ENCODE measurements around the gene TOP2A.
"Not testable (repeated sequence)": the region's sequence is repeated elsewhere in the genome, so short reads cannot be mapped to it uniquely, and the experiment has no call there.

The TOP2A gene

DNA sequence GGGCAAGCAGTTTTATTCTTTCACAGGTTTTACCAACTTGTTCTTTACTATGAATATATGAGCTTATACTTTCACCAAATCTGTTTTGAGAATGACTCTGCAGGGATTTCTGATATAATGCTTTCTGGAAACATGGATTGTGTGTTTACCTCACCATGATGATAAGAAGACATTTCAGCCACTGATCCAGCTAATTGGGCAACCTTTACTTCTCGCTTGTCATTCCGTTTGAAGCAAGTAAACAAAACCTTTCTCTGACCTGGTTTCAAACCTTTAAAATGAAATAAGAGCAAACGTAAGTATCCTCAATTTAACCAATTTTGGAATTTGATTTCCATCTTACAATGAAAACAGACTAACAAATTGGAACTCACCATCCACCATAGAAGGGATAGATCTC lies 13.7 kb downstream of the TOP2A start:
- H3K4me1 ChIP-seq, result no peaks in the 10 kb centered on the region
- DNase-seq, result no peak
- peaks cover 99% of the 10 kb centered on the region for H3K36me3 ChIP-seq
- H3K4me3 ChIP-seq (ENCODE audit: low read depth, low read length), result no peak overlapping the region
- TF ChIP-seq, protein P1, sequence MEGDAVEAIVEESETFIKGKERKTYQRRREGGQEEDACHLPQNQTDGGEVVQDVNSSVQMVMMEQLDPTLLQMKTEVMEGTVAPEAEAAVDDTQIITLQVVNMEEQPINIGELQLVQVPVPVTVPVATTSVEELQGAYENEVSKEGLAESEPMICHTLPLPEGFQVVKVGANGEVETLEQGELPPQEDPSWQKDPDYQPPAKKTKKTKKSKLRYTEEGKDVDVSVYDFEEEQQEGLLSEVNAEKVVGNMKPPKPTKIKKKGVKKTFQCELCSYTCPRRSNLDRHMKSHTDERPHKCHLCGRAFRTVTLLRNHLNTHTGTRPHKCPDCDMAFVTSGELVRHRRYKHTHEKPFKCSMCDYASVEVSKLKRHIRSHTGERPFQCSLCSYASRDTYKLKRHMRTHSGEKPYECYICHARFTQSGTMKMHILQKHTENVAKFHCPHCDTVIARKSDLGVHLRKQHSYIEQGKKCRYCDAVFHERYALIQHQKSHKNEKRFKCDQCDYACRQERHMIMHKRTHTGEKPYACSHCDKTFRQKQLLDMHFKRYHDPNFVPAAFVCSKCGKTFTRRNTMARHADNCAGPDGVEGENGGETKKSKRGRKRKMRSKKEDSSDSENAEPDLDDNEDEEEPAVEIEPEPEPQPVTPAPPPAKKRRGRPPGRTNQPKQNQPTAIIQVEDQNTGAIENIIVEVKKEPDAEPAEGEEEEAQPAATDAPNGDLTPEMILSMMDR (IDR thresholded peaks at IDR 0.05; ENCODE audit: low read depth, low read length), result no peak
- H3K9me3 ChIP-seq, result no peaks in the 10 kb centered on the region
- H3K27me3 ChIP-seq, result no peaks in the 10 kb centered on the region

DNA sequence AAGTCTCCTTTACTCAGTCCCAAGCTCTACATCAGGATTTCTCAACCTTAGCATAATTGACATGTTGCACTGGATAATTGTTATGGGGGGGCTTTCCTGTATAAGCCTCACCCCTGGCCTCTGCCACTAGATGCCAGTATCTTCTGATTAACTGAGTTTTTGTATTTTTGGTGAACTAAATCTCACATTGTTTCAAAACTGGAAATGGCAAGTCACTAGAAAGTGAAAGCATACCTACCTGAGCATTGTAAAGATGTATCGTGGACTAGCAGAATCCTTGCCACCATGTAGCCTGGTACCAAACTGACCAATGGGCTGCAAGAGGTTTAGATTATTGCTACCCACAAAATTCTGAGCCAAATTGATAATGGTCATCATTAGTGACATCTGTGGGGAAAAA lies 15.0 kb downstream of the TOP2A start:
- Histone ChIP-seq H3K4me3 (ENCODE audit: low read depth, low read length) (no peak overlapping the region), H3K27me3 (no peaks in the 10 kb centered on the region), H3K9me3 (no peaks in the 10 kb centered on the region), H3K4me1 (no peaks in the 10 kb centered on the region), H3K36me3 (peaks cover 100% of the 10 kb centered on the region)
- TF ChIP-seq, protein P1 (IDR thresholded peaks at IDR 0.05; ENCODE audit: low read depth, low read length), result no peak
- DNase-seq, result no peak

DNA sequence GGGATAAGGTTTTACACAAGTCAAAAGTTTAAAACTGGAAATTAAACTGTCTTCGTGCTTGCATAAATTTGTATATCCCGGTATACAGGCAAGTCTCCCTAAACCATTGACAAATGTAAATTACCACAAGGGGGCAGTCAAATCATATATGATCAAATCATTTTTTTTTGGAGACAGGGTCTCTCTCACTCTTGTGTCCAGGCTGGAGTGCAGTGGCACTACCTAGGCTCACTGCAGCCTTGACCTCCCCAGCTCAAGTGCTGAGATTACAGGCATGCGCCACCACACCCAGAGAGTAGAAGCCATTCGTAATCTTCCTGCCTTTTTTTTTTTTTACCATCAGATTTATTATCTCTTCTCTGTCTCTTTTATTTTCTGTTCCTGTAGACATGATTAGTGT lies 18.5 kb downstream of the TOP2A start:
- no peak for DNase-seq
- H3K36me3 ChIP-seq, result peaks cover 100% of the 10 kb centered on the region
- no peaks in the 10 kb centered on the region for H3K4me1 ChIP-seq
- no peak overlapping the region for H3K4me3 ChIP-seq (ENCODE audit: low read depth, low read length)
- H3K27me3 ChIP-seq, result no peaks in the 10 kb centered on the region
- H3K9me3 ChIP-seq, result no peaks in the 10 kb centered on the region
- TF ChIP-seq, protein P1 (IDR thresholded peaks at IDR 0.05; ENCODE audit: low read depth, low read length), result peak; percentile 59

DNA sequence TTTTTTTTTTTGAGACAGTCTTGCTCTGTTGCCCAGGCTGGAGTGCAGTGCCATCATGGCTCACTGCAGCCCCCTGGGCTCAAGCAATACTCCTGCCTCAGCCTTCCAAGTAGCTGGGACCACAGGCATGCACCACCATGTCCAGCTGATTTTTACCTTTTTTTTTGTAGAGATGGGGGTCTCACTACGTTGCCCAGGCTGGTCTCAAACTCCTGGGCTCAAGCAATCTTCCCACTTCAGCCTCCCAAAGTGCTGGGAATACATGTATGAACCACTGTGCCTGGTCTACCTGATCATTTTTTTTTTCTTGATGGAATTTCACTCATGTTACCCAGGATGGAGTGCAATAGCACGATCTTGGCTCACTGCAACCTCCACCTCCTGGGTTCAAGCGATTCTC lies 31.1 kb downstream of the TOP2A start:
- H3K4me1 ChIP-seq; H3K9me3 ChIP-seq; DNase-seq; H3K4me3 ChIP-seq (ENCODE audit: low read depth, low read length); H3K27me3 ChIP-seq: not testable (repeated sequence)
- H3K36me3 ChIP-seq, result peaks cover 44% of the 10 kb centered on the region

DNA sequence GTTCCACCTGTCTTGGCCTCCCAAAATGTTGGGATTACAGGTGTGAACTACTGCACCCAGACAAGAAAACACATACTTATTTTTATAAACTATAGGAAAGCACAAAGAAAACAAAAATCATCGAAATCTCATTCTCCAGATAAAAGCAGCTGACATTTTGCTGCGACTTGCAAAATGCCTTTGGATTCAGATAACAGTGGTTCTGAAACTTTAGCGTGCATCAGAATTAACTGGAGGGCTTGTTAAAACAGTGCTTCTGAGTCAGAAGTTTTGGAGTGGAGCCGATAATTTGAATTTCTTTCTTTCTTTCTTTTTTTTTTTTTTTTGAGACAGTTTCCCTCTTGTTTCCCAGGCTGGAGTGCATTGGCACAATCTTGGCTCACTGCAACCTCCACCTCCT lies 35.4 kb downstream of the TOP2A start:
- TF ChIP-seq, protein P1 (IDR thresholded peaks at IDR 0.05; ENCODE audit: low read depth, low read length), result no peak
- H3K4me1 ChIP-seq, result no peaks in the 10 kb centered on the region
- H3K9me3 ChIP-seq, result no peaks in the 10 kb centered on the region
- H3K27me3 ChIP-seq, result no peaks in the 10 kb centered on the region
- H3K36me3 ChIP-seq, result peaks cover 3% of the 10 kb centered on the region
- DNase-seq, result no peak
- no peak overlapping the region for H3K4me3 ChIP-seq (ENCODE audit: low read depth, low read length)

DNA sequence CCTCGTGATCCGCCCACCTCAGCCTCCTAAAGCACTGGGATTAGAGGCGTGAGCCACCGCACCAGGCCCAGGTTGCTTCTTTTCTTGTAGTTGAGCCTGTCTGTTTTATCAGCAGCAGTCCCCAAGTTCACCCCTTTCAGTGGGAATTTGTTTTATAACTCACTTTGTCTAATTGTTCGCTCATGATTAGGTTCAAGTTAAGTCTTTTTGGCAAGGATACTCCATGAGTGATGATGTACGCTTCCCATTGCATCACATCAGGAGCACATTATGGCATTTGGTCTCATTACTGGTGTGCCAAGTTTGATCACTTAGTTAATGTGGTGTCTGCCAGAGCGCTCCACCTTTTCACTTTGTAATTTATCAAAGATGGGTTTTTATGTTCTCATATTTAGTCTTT lies 38.7 kb downstream of the TOP2A start:
- Histone ChIP-seq H3K4me3 (ENCODE audit: low read depth, low read length) (no peak overlapping the region), H3K27me3 (no peaks in the 10 kb centered on the region), H3K36me3 (no peaks in the 10 kb centered on the region), H3K9me3 (no peaks in the 10 kb centered on the region; the same call in 1 of the 2 replicates), H3K4me1 (no peaks in the 10 kb centered on the region)
- DNase-seq, result no peak
- TF ChIP-seq, protein P1 (IDR thresholded peaks at IDR 0.05; ENCODE audit: low read depth, low read length), result no peak

DNA sequence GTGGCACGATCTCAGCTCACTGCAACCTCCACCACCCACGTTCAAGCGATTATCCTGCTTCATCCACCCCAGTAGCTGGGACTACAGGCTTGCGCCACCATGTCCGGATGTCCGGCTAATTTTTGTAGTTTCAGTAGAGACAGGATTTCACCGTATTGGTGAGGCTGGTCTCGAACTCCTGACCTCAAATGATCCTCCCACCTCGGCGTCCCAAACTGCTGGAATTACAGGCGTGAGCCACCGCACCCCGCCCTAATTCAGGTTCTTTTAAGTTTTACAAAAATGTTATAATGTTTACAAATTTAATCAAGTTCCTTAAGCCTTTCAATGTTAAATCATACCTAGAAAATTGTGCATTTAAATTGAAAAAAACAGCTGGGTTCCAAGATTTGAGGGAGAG lies 39.9 kb downstream of the TOP2A start:
- no peaks in the 10 kb centered on the region; the same call in 1 of the 2 replicates for H3K9me3 ChIP-seq
- H3K36me3 ChIP-seq, result no peaks in the 10 kb centered on the region
- TF ChIP-seq, protein P1 (IDR thresholded peaks at IDR 0.05; ENCODE audit: low read depth, low read length), result no peak
- DNase-seq, result no peak
- H3K27me3 ChIP-seq, result no peaks in the 10 kb centered on the region
- no peak overlapping the region for H3K4me3 ChIP-seq (ENCODE audit: low read depth, low read length)
- no peaks in the 10 kb centered on the region for H3K4me1 ChIP-seq

DNA sequence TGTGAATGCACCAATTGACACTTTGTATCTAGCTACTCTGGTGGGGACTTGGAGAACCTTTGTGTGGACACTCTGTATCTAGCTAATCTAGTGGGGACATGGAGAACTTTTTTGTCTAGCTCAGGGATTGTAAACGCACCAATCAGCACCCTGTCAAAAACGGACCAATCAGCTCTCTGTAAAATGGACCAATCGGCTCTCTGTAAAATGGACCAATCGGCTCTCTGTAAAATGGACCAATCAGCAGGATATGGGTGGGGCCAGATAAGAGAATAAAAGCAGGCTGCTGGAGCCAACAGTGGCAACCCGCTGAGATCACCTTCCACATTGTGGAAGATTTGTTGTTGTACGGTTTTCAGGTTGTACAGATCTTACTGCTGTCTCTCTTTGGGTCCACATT lies 41.2 kb downstream of the TOP2A start:
- not testable (repeated sequence) for H3K36me3 ChIP-seq; H3K4me3 ChIP-seq (ENCODE audit: low read depth, low read length); H3K9me3 ChIP-seq; DNase-seq; H3K4me1 ChIP-seq; H3K27me3 ChIP-seq

DNA sequence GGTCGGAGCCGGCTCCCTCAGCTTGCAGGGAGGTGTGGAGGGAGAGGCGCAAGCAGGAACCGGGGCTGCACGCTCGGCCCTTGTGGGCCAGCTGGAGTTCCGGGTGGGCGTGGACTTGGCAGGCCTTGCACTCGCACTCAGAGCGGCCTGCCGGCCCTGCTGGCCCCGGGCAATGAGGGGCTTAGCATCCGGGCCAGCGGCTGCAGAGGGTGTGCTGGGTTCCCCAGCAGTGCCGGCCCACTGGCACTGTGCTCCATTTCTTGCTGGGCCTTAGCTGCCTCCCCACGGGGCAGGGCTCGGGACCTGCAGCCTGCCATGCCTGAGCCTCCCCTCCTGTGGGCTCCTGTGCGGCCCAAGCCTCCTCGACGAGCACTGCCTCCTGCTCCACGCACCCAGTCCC lies 41.9 kb downstream of the TOP2A start:
- H3K36me3 ChIP-seq; H3K27me3 ChIP-seq; H3K4me3 ChIP-seq (ENCODE audit: low read depth, low read length); H3K9me3 ChIP-seq; H3K4me1 ChIP-seq; DNase-seq: not testable (repeated sequence)
